HEK293T (cell line): Measurements from ENCODE around the gene CEACAM3.
"Not testable (repeated sequence)": the region's sequence is repeated elsewhere in the genome, so short reads cannot be mapped to it uniquely, and the experiment has no call there.

Source experiments
- CTCF ChIA-PET: fragments of 350-600 bp; formaldehyde crosslinking; extraction: SDS; loops from one replicate; lab custom pipeline; 2021; ENCODE audit warnings: antibody characterized with exemption, inconsistent platforms; lab: Yijun Ruan, JAX
- POLR2A ChIA-PET: fragments of 350-600 bp; formaldehyde crosslinking; extraction: SDS; loops from one replicate; lab custom pipeline; 2020; ENCODE audit warnings: antibody characterized with exemption, inconsistent platforms; lab: Yijun Ruan, JAX
- DNase-seq: peaks from one replicate; pipeline ENCODE4 v3.0.0; 2012; ENCODE audit warnings: mixed read lengths; ENCODE audit errors: extremely low spot score
- ARNT ChIP-seq: fragments of 450-650 bp; IDR thresholded peaks from 2 replicates; pipeline ENCODE4 v1.6.1; 2017; ENCODE audit warnings: mild to moderate bottlenecking
- BHLHE40 ChIP-seq: fragments of 450-650 bp; IDR thresholded peaks from 2 replicates; pipeline ENCODE4 v1.6.1; 2016; ENCODE audit warnings: mild to moderate bottlenecking, moderate library complexity, borderline replicate concordance
- CTBP1 ChIP-seq: fragments of 450-650 bp; IDR thresholded peaks from 2 replicates; pipeline ENCODE4 v1.6.1; 2016; ENCODE audit warnings: borderline replicate concordance
- ELF4 ChIP-seq: fragments of 450-650 bp; IDR thresholded peaks from 2 replicates; pipeline ENCODE4 v1.6.1; 2017; ENCODE audit warnings: antibody characterized with exemption
- FOXA1 ChIP-seq: fragments of 450-650 bp; IDR thresholded peaks from 2 replicates; pipeline ENCODE4 v1.6.1; 2016; ENCODE audit warnings: mild to moderate bottlenecking
- FOXK2 ChIP-seq: fragments of 450-650 bp; IDR thresholded peaks from 2 replicates; pipeline ENCODE4 v1.6.1; 2016; ENCODE audit warnings: mild to moderate bottlenecking
- FOXM1 ChIP-seq: fragments of 450-650 bp; IDR thresholded peaks from 2 replicates; pipeline ENCODE4 v1.6.1; 2017; ENCODE audit warnings: mild to moderate bottlenecking, borderline replicate concordance
- HDGF ChIP-seq: fragments of 450-650 bp; IDR thresholded peaks from 2 replicates; pipeline ENCODE4 v1.6.1; 2017; ENCODE audit warnings: antibody characterized with exemption, borderline replicate concordance
- L3MBTL2 ChIP-seq: fragments of 450-650 bp; conservative IDR thresholded peaks from 2 replicates; pipeline ENCODE4 v1.6.1; 2016; ENCODE audit warnings: mild to moderate bottlenecking
- LEF1 ChIP-seq: fragments of 450-650 bp; IDR thresholded peaks from 2 replicates; pipeline ENCODE4 v1.6.1; 2017; ENCODE audit warnings: mild to moderate bottlenecking, borderline replicate concordance
- NFRKB ChIP-seq: fragments of 450-650 bp; IDR thresholded peaks from 2 replicates; pipeline ENCODE4 v1.6.1; 2016; ENCODE audit warnings: mild to moderate bottlenecking, moderate library complexity
- PKNOX1 ChIP-seq: fragments of 450-650 bp; IDR thresholded peaks from 2 replicates; pipeline ENCODE4 v1.6.1; 2016
- SP1 ChIP-seq: fragments of 450-650 bp; IDR thresholded peaks from 2 replicates; pipeline ENCODE4 v1.6.1; 2017
- SUZ12 ChIP-seq: fragments of 450-650 bp; IDR thresholded peaks from 2 replicates; pipeline ENCODE4 v1.6.1; 2016; ENCODE audit warnings: mild to moderate bottlenecking
- TARDBP ChIP-seq: fragments of 450-650 bp; IDR thresholded peaks from 2 replicates; pipeline ENCODE4 v1.6.1; 2016
- ZNF384 ChIP-seq: fragments of 450-650 bp; IDR thresholded peaks from 2 replicates; pipeline ENCODE4 v1.6.1; 2016

The CEACAM3 gene

GRCh38 chr19:41796362-41796761 is at the start of gene CEACAM3:
CEACAM3 (plus strand) TSS chr19:41796587; CDS start chr19:41796678, 91 bp downstream.
- ChIA-PET POLR2A (no interaction called here), CTCF (interaction anchor here (0.8 to 2.2 kb wide), 6 partner anchors 11 to 43 kb away, joined by 3 to 10 read pairs (median 5); no protein-coding TSS in a partner anchor)
- TF ChIP-seq NFRKB (no peak), FOXA1 (no peak), ARNT (no peak), ELF4 (no peak), HDGF (no peak), LEF1 (no peak), L3MBTL2 (no peak)
- no peak for DNase-seq

GRCh38 chr19:41746593-41747227 is 49.7 kb upstream of the CEACAM3 start:
- DNase-seq = peak; percentile 64
- ChIA-PET CTCF (interaction anchor here (0.6 to 1.4 kb wide), 3 partner anchors 40 to 276 kb away, joined by 3 to 6 read pairs (median 3); no protein-coding TSS in a partner anchor), POLR2A (no interaction called here)
- TF ChIP-seq HDGF = no peak
- no peak for TF ChIP-seq NFRKB

GRCh38 chr19:41748012-41748411 is 48.4 kb upstream of the CEACAM3 start:
- no peak for DNase-seq
- TF ChIP-seq SUZ12 (no peak), ZNF384 (no peak), FOXK2 (no peak), BHLHE40 (no peak), TARDBP (no peak), FOXA1 (no peak), ELF4 (no peak), SP1 (no peak), ARNT (no peak), CTBP1 (no peak), NFRKB (no peak), FOXM1 (no peak), HDGF (no peak), LEF1 (no peak), L3MBTL2 (no peak), PKNOX1 (no peak)
- ChIA-PET CTCF (no interaction called here), POLR2A (no interaction called here)

- POLR2A ChIA-PET, DNase-seq: not testable (repeated sequence)
- CTCF ChIA-PET = interaction anchor here (1.2 to 1.6 kb wide), 2 partner anchors 35 to 43 kb away, joined by 5 to 9 read pairs; no protein-coding TSS in a partner anchor
Observed at GRCh38 chr19:41750248-41751134, 45.9 kb upstream of the CEACAM3 start.

GRCh38 chr19:41753159-41753558 is 43.2 kb upstream of the CEACAM3 start:
- ChIA-PET POLR2A (no interaction called here), CTCF (interaction anchor here (0.7 to 2.1 kb wide), 24 partner anchors 9 to 1690 kb away, joined by 3 to 14 read pairs (median 4); no protein-coding TSS in a partner anchor)
- TF ChIP-seq SUZ12 = no peak
- TF ChIP-seq NFRKB = no peak
- TF ChIP-seq SP1 = no peak
- TF ChIP-seq ZNF384 = no peak
- TF ChIP-seq ARNT = no peak
- no peak for TF ChIP-seq FOXA1
- no peak for TF ChIP-seq BHLHE40
- TF ChIP-seq FOXK2 = no peak
- no peak for TF ChIP-seq FOXM1
- DNase-seq = peak; percentile 67

GRCh38 chr19:41753936-41754529 is 42.4 kb upstream of the CEACAM3 start:
- ChIA-PET POLR2A (no interaction called here), CTCF (interaction anchor here (0.6 to 2.1 kb wide), 16 partner anchors 8 to 658 kb away, joined by 3 to 14 read pairs (median 4); no protein-coding TSS in a partner anchor)
- DNase-seq = peak; percentile 30
- no peak for TF ChIP-seq ZNF384
- no peak for TF ChIP-seq L3MBTL2
- TF ChIP-seq PKNOX1 = no peak
- no peak for TF ChIP-seq BHLHE40
- no peak for TF ChIP-seq CTBP1
- TF ChIP-seq LEF1 = no peak
- TF ChIP-seq FOXK2 = no peak
- TF ChIP-seq TARDBP = no peak
- TF ChIP-seq FOXA1 = no peak
- TF ChIP-seq NFRKB = no peak
- no peak for TF ChIP-seq HDGF
- TF ChIP-seq SUZ12 = no peak
- TF ChIP-seq ELF4 = no peak
- no peak for TF ChIP-seq FOXM1
- TF ChIP-seq ARNT = no peak
- TF ChIP-seq SP1 = no peak
